ENCODE measurements around the gene TPP2.

DNA sequence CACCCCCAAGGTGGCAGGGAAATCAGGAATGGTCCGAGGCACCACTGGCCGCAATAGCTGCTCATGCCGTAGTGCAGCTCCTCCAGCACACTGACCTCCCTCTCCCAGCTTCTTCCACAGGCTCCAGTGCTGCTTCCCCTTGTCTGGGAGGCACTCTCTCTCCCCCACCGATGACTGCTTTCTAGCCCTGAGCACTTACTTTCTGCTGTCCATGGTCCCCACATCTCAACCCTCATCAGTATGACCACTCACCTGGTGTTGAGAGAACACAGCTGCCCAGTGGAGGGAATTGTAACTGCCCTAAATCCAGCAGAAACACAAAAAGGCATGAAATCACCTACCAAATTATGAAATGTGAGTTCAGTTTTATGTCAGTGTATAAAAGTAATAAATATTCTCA is 28.9 kb upstream of the TPP2 start:
- TF ChIP-seq POLR2AphosphoS5 (IDR thresholded peaks at IDR 0.05; ENCODE audit: low read depth, low read length) (no peak), POLR2A (IDR thresholded peaks at IDR 0.05; ENCODE audit: low read depth, low read length) (no peak), TAF1 (IDR thresholded peaks at IDR 0.05; ENCODE audit: borderline replicate concordance, low read depth, low read length) (no peak)

Measured in GM12892 (cell line).